HepG2 (cell line): Measurements from ENCODE around the gene CDCP2. TPM values are rescaled to one million over a fixed set of nuclear protein-coding genes. Genes with fewer than 3 reads are reported as not detected.
A peak's percentile ranks its signal among the peaks of the same experiment; 100 is the strongest.

Experiments used
- CHD2 ChIP-seq: IDR thresholded peaks from 2 replicates; pipeline ENCODE4 v1.6.1; 2011; ENCODE audit warnings: low read depth, low read length, improper control_type of control experiment
- FLYWCH1 ChIP-seq: sonication (generic); formaldehyde crosslinking; IDR thresholded peaks from 2 replicates; pipeline ENCODE4 v1.8.1; 2023; ENCODE audit warnings: mild to moderate bottlenecking, missing genetic modification reagents
- FOSL1 ChIP-seq: sonication (generic); formaldehyde crosslinking; IDR thresholded peaks from 2 replicates; pipeline ENCODE4 v1.9.0; 2021; ENCODE audit warnings: missing genetic modification reagents, borderline replicate concordance
- HNRNPLL ChIP-seq: fragments of 200-400 bp; formaldehyde crosslinking; IDR thresholded peaks from 2 replicates; pipeline ENCODE4 v1.6.1; 2017; ENCODE audit warnings: mild to moderate bottlenecking, low read depth, low read length; ENCODE audit not compliant: poor library complexity, severe bottlenecking
- HOXA7 ChIP-seq: sonication (generic); formaldehyde crosslinking; IDR thresholded peaks from 2 replicates; pipeline ENCODE4 v1.8.1; 2022; ENCODE audit warnings: mild to moderate bottlenecking, missing genetic modification reagents, moderate library complexity
- HOXD1 ChIP-seq: sonication (generic); formaldehyde crosslinking; IDR thresholded peaks from 2 replicates; pipeline ENCODE4 v1.5.0; 2020; ENCODE audit warnings: missing genetic modification reagents
- RFX1 ChIP-seq: fragments of 450-650 bp; IDR thresholded peaks from 2 replicates; pipeline ENCODE4 v1.6.1; 2017
- SMC3 ChIP-seq: IDR thresholded peaks from 2 replicates; pipeline ENCODE4 v1.6.1; 2011; ENCODE audit warnings: low read length, improper control_type of control experiment
- TOE1 ChIP-seq: sonication (generic); formaldehyde crosslinking; IDR thresholded peaks from 2 replicates; pipeline ENCODE4 v1.4.0; 2020; ENCODE audit warnings: mild to moderate bottlenecking, missing genetic modification reagents
- TRIM24 ChIP-seq: sonication (generic); formaldehyde crosslinking; IDR thresholded peaks from 2 replicates; pipeline ENCODE4 v1.8.0; 2022; ENCODE audit warnings: mild to moderate bottlenecking, missing genetic modification reagents
- WIZ ChIP-seq: sonication (generic); formaldehyde crosslinking; IDR thresholded peaks from 2 replicates; pipeline ENCODE4 v1.5.1; 2020; ENCODE audit warnings: mild to moderate bottlenecking, missing genetic modification reagents
- XRCC5 ChIP-seq: fragments of 200-400 bp; formaldehyde crosslinking; optimal IDR thresholded peaks from 2 replicates; pipeline ENCODE3; 2017; ENCODE audit warnings: mild to moderate bottlenecking, low read length
- ZFP90 ChIP-seq: sonication (generic); formaldehyde crosslinking; IDR thresholded peaks from 2 replicates; pipeline ENCODE4 v1.8.0; 2022; ENCODE audit warnings: missing genetic modification reagents, mild to moderate bottlenecking, inconsistent platforms, borderline replicate concordance
- ZNF30 ChIP-seq: sonication (generic); formaldehyde crosslinking; IDR thresholded peaks from 2 replicates; pipeline ENCODE4 v1.5.0; 2020; ENCODE audit warnings: mild to moderate bottlenecking, missing genetic modification reagents
- ZNF430 ChIP-seq: sonication (generic); formaldehyde crosslinking; IDR thresholded peaks from 2 replicates; pipeline ENCODE4 v1.9.0; 2021; ENCODE audit warnings: mild to moderate bottlenecking, missing genetic modification reagents
- ZNF468 ChIP-seq: sonication (generic); formaldehyde crosslinking; IDR thresholded peaks from 2 replicates; pipeline ENCODE4 v1.8.0; 2022; ENCODE audit warnings: mild to moderate bottlenecking, moderate library complexity, missing genetic modification reagents
- ZNF724P ChIP-seq: sonication (generic); formaldehyde crosslinking; IDR thresholded peaks from 2 replicates; pipeline ENCODE4 v1.8.0; 2022; ENCODE audit warnings: missing genetic modification reagents, borderline replicate concordance
- polyA plus RNA-seq, 8 experiments: library from polyadenylated mRNA; depleted of rRNA in 3 of 8; stranded (reverse) in 7 of 8; unstranded in 1 of 8; fragments of >200 nt; fragmentation: Illumina TruSeq in 4 of 8; extraction: Trizol in 4 of 8; gene quantifications; 2 replicates each; pipeline versions ENCODE4 v1.2.1 to v1.2.3, GENCODE V29; 2011 to 2016; ENCODE audit warnings: low read depth in 4 of 8, missing spikeins in 1 of 8, mixed read lengths in 1 of 8; ENCODE audit not compliant: insufficient read depth in 1 of 8
- total RNA-seq, 5 experiments: library from RNA; depleted of rRNA; stranded (reverse); fragments of >200 nt; fragmentation: Illumina TruSeq; extraction: Trizol; gene quantifications; 2 replicates each; pipeline ENCODE4 v1.2.3, GENCODE V29; 2016; ENCODE audit warnings: low read depth in 1 of 5
- TF ChIP-seq, protein P1 (sequence below): sonication (generic); formaldehyde crosslinking; IDR thresholded peaks from 2 replicates; pipeline ENCODE4 v1.4.0; 2020; ENCODE audit warnings: mild to moderate bottlenecking, missing genetic modification reagents
- TF ChIP-seq, protein P2 (sequence below): sonication (generic); formaldehyde crosslinking; IDR thresholded peaks from 2 replicates; pipeline ENCODE4 v1.5.1; 2020; ENCODE audit warnings: mild to moderate bottlenecking, moderate library complexity, missing genetic modification reagents
- TF ChIP-seq, protein P3 (sequence below), 2 experiments: IDR thresholded peaks; 2 replicates each; pipeline ENCODE4 v1.6.1; 2011 to 2012; ENCODE audit warnings: low read length in 2 of 2, borderline replicate concordance in 1 of 2, low read depth in 1 of 2, mild to moderate bottlenecking in 1 of 2, moderate library complexity in 1 of 2
- TF ChIP-seq, protein P4 (sequence below): fragments of 450-650 bp; IDR thresholded peaks from 2 replicates; pipeline ENCODE4 v1.6.1; 2017; ENCODE audit warnings: mild to moderate bottlenecking

The CDCP2 gene
- total and polyA plus RNA-seq, 2 of the 13 experiments (the other 11 are each of a cell fraction or from before 2014, with no cell fraction given) = not detected

DNA sequence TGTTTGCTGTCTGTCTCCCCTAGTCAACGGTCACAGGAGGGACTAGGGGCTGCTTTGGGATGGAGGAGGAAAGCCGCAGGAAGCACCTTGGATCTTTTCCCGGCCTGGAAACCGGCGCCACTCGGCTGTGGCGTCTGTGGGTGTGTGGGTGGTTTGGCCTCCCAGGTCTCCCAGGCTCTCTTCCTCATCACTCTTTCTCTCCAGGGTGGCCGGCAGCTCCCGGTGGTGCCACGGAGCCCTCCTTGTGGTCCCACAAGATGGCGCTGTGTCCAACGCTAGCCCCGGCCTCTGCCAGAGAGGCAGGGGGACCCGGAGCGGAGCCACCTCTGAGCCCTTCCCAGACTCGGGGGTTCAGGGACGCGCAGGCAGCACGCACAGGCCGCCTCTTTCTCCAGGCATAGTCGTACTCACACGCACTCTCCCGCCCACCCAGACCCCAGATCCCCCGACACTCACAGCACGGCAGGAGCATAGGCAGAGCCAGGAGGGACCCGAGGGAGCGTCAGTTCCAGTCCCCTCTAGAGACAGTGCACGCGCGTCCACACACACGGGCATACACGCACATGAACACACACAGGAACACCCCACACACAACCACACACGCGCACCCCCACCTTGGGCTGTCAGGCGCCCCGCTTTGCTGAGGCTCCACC, 31.2 kb downstream of the CDCP2 start (continued):
- TF ChIP-seq, protein P1, sequence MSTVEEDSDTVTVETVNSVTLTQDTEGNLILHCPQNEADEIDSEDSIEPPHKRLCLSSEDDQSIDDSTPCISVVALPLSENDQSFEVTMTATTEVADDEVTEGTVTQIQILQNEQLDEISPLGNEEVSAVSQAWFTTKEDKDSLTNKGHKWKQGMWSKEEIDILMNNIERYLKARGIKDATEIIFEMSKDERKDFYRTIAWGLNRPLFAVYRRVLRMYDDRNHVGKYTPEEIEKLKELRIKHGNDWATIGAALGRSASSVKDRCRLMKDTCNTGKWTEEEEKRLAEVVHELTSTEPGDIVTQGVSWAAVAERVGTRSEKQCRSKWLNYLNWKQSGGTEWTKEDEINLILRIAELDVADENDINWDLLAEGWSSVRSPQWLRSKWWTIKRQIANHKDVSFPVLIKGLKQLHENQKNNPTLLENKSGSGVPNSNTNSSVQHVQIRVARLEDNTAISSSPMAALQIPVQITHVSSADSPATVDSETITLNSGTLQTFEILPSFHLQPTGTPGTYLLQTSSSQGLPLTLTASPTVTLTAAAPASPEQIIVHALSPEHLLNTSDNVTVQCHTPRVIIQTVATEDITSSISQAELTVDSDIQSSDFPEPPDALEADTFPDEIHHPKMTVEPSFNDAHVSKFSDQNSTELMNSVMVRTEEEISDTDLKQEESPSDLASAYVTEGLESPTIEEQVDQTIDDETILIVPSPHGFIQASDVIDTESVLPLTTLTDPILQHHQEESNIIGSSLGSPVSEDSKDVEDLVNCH = no peak
- TF ChIP-seq ZFP90 (CRISPR knock-in tag) = no peak
- TF ChIP-seq TRIM24 (CRISPR knock-in tag) = no peak
- TF ChIP-seq ZNF724P (CRISPR knock-in tag) = no peak
- TF ChIP-seq TOE1 (CRISPR knock-in tag) = no peak
- TF ChIP-seq, protein P2, sequence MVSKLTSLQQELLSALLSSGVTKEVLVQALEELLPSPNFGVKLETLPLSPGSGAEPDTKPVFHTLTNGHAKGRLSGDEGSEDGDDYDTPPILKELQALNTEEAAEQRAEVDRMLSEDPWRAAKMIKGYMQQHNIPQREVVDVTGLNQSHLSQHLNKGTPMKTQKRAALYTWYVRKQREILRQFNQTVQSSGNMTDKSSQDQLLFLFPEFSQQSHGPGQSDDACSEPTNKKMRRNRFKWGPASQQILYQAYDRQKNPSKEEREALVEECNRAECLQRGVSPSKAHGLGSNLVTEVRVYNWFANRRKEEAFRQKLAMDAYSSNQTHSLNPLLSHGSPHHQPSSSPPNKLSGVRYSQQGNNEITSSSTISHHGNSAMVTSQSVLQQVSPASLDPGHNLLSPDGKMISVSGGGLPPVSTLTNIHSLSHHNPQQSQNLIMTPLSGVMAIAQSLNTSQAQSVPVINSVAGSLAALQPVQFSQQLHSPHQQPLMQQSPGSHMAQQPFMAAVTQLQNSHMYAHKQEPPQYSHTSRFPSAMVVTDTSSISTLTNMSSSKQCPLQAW (CRISPR knock-in tag) = no peak
- TF ChIP-seq ZNF30 (CRISPR knock-in tag) = no peak
- TF ChIP-seq WIZ (CRISPR knock-in tag) = no peak
- TF ChIP-seq, protein P3, sequence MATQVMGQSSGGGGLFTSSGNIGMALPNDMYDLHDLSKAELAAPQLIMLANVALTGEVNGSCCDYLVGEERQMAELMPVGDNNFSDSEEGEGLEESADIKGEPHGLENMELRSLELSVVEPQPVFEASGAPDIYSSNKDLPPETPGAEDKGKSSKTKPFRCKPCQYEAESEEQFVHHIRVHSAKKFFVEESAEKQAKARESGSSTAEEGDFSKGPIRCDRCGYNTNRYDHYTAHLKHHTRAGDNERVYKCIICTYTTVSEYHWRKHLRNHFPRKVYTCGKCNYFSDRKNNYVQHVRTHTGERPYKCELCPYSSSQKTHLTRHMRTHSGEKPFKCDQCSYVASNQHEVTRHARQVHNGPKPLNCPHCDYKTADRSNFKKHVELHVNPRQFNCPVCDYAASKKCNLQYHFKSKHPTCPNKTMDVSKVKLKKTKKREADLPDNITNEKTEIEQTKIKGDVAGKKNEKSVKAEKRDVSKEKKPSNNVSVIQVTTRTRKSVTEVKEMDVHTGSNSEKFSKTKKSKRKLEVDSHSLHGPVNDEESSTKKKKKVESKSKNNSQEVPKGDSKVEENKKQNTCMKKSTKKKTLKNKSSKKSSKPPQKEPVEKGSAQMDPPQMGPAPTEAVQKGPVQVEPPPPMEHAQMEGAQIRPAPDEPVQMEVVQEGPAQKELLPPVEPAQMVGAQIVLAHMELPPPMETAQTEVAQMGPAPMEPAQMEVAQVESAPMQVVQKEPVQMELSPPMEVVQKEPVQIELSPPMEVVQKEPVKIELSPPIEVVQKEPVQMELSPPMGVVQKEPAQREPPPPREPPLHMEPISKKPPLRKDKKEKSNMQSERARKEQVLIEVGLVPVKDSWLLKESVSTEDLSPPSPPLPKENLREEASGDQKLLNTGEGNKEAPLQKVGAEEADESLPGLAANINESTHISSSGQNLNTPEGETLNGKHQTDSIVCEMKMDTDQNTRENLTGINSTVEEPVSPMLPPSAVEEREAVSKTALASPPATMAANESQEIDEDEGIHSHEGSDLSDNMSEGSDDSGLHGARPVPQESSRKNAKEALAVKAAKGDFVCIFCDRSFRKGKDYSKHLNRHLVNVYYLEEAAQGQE (IDR thresholded peaks at IDR 0.05; ENCODE audit: borderline replicate concordance in 1 of 2, low read depth in 1 of 2, low read length in 2 of 2) = no peak
- TF ChIP-seq HOXD1 = no peak
- no peak for TF ChIP-seq ZNF430 (CRISPR knock-in tag)
- TF ChIP-seq FOSL1 (CRISPR knock-in tag) = no peak
- peak; percentile 72 for TF ChIP-seq XRCC5
- TF ChIP-seq FLYWCH1 (CRISPR knock-in tag) = no peak
- peak; percentile 22; the same call in 1 of the 2 replicates for TF ChIP-seq SMC3
- no peak for TF ChIP-seq HOXA7 (CRISPR knock-in tag)
- TF ChIP-seq CHD2 = no peak
- TF ChIP-seq RFX1 = no peak
- no peak for TF ChIP-seq HNRNPLL
- TF ChIP-seq, protein P4, sequence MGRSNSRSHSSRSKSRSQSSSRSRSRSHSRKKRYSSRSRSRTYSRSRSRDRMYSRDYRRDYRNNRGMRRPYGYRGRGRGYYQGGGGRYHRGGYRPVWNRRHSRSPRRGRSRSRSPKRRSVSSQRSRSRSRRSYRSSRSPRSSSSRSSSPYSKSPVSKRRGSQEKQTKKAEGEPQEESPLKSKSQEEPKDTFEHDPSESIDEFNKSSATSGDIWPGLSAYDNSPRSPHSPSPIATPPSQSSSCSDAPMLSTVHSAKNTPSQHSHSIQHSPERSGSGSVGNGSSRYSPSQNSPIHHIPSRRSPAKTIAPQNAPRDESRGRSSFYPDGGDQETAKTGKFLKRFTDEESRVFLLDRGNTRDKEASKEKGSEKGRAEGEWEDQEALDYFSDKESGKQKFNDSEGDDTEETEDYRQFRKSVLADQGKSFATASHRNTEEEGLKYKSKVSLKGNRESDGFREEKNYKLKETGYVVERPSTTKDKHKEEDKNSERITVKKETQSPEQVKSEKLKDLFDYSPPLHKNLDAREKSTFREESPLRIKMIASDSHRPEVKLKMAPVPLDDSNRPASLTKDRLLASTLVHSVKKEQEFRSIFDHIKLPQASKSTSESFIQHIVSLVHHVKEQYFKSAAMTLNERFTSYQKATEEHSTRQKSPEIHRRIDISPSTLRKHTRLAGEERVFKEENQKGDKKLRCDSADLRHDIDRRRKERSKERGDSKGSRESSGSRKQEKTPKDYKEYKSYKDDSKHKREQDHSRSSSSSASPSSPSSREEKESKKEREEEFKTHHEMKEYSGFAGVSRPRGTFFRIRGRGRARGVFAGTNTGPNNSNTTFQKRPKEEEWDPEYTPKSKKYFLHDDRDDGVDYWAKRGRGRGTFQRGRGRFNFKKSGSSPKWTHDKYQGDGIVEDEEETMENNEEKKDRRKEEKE = no peak
- no peak for TF ChIP-seq ZNF468 (CRISPR knock-in tag)
